ENCODE data around the gene PAFAH1B1. TPM values are rescaled to one million over a fixed set of nuclear protein-coding genes. Genes with fewer than 3 reads are reported as not detected.

PAFAH1B1 gene
- polyA plus RNA-seq, 1 donor (not counting 4 experiments of a cell fraction or from before 2014, with no cell fraction given): 119 TPM

DNA sequence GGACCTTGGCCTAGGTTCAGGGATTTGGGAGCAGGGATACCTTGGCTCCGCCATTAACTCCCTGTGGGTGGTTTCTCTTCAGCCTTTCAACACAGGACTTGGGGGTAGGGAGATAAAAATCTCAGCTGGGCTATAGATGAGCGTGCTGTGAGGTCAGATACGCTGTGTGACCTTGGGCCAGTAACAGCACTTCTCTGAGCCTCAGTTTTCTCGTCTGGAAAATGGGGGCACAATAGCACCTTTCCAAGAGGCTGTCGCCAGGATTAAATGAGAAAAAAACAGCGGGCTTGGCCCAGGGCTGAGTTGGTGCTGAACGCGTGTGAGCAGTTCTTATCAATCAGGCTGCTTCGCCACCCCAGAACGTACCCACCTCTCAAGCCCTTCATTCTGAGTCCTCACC is 138.4 kb downstream of the PAFAH1B1 start:
- TF ChIP-seq EZH2 (IDR thresholded peaks at IDR 0.05; ENCODE audit: low read length): no peak
- TF ChIP-seq, protein P1, sequence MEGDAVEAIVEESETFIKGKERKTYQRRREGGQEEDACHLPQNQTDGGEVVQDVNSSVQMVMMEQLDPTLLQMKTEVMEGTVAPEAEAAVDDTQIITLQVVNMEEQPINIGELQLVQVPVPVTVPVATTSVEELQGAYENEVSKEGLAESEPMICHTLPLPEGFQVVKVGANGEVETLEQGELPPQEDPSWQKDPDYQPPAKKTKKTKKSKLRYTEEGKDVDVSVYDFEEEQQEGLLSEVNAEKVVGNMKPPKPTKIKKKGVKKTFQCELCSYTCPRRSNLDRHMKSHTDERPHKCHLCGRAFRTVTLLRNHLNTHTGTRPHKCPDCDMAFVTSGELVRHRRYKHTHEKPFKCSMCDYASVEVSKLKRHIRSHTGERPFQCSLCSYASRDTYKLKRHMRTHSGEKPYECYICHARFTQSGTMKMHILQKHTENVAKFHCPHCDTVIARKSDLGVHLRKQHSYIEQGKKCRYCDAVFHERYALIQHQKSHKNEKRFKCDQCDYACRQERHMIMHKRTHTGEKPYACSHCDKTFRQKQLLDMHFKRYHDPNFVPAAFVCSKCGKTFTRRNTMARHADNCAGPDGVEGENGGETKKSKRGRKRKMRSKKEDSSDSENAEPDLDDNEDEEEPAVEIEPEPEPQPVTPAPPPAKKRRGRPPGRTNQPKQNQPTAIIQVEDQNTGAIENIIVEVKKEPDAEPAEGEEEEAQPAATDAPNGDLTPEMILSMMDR (optimal IDR thresholded peaks at IDR 0.05 in 1 of 3, IDR thresholded peaks at IDR 0.05 in 1 of 3, conservative IDR thresholded peaks at IDR 0.05 in 1 of 3; ENCODE audit: extremely low read depth in 1 of 3, insufficient read depth in 2 of 3, low read length in 3 of 3): no peak
- Histone ChIP-seq H2AFZ (ENCODE audit: control insufficient read depth, low read length) (no peak overlapping the region), H3K4me2 (ENCODE audit: control insufficient read depth, extremely low read depth, insufficient read depth, low read depth, low read length) (no peak overlapping the region), H3K27ac (ENCODE audit: control insufficient read depth, insufficient read depth, low read length) (no peak overlapping the region), H3K27me3 (ENCODE audit: control insufficient read depth, extremely low read depth, insufficient read depth, low read length) (peaks cover 5% of the 10 kb centered on the region), H4K20me1 (ENCODE audit: control insufficient read depth, extremely low read depth, insufficient read depth, low read length) (no peaks in the 10 kb centered on the region), H3K4me3 (ENCODE audit: control insufficient read depth in 2 of 3, extremely low read depth in 1 of 3, insufficient read depth in 2 of 3, low read depth in 1 of 3, low read length in 3 of 3) (no peak overlapping the region), H3K9me3 (ENCODE audit: control insufficient read depth, low read depth, low read length) (no peaks in the 10 kb centered on the region), H3K9ac (ENCODE audit: control insufficient read depth, extremely low read depth, insufficient read depth, low read length) (no peak overlapping the region), H3K79me2 (ENCODE audit: control insufficient read depth, insufficient read depth, low read length) (no peaks in the 10 kb centered on the region), H3K9me1 (ENCODE audit: control insufficient read depth, extremely low read depth, insufficient read depth, low read length) (no peaks in the 10 kb centered on the region), H3K36me3 (ENCODE audit: control insufficient read depth in 2 of 2, extremely low read depth in 1 of 2, insufficient read depth in 2 of 2, low read length in 2 of 2) (no peaks in the 10 kb centered on the region), H3K4me1 (ENCODE audit: control insufficient read depth, extremely low read depth, insufficient read depth, low read length) (no peaks in the 10 kb centered on the region)
- no peak for FAIRE-seq
- dilution Hi-C loops (cut with MboI; ENCODE audit: extremely low pct_ligation_motif_present, low sequenced_read_pairs): no loop called here
- no peak for DNase-seq (ENCODE audit: low read depth, low spot score)

DNA sequence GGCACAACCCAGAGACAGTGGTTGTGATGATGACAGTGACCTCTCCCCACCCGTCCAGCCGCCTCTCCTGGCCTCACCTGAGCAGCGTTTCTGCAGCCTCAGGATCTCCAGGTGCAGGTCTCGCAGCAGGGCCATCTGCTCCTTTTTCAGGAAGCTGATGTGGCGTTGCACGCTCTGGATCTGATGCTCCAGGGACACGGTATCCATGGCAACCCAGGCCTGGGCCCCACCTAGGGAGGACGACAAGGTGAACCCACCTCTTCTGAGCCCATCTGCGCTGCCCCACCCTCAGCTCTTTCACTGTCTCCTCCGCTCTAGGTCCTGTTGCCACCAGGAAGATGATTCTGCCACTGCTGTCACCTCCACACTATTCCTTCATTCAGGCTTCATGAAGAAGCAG is 141.5 kb downstream of the PAFAH1B1 start:
- Histone ChIP-seq H3K79me2 (ENCODE audit: control insufficient read depth, insufficient read depth, low read length) (no peaks in the 10 kb centered on the region), H3K27ac (ENCODE audit: control insufficient read depth, insufficient read depth, low read length) (no peak overlapping the region), H3K4me3 (ENCODE audit: control insufficient read depth in 2 of 3, extremely low read depth in 1 of 3, insufficient read depth in 2 of 3, low read depth in 1 of 3, low read length in 3 of 3) (no peak overlapping the region), H3K36me3 (ENCODE audit: control insufficient read depth in 2 of 2, extremely low read depth in 1 of 2, insufficient read depth in 2 of 2, low read length in 2 of 2) (no peaks in the 10 kb centered on the region), H3K9me1 (ENCODE audit: control insufficient read depth, extremely low read depth, insufficient read depth, low read length) (no peaks in the 10 kb centered on the region), H2AFZ (ENCODE audit: control insufficient read depth, low read length) (no peak overlapping the region), H3K9me3 (ENCODE audit: control insufficient read depth, low read depth, low read length) (no peaks in the 10 kb centered on the region), H3K4me2 (ENCODE audit: control insufficient read depth, extremely low read depth, insufficient read depth, low read depth, low read length) (no peak overlapping the region), H4K20me1 (ENCODE audit: control insufficient read depth, extremely low read depth, insufficient read depth, low read length) (no peaks in the 10 kb centered on the region), H3K27me3 (ENCODE audit: control insufficient read depth, extremely low read depth, insufficient read depth, low read length) (peaks cover 5% of the 10 kb centered on the region), H3K9ac (ENCODE audit: control insufficient read depth, extremely low read depth, insufficient read depth, low read length) (no peak overlapping the region), H3K4me1 (ENCODE audit: control insufficient read depth, extremely low read depth, insufficient read depth, low read length) (peaks cover 4% of the 10 kb centered on the region)
- dilution Hi-C loops (cut with MboI; ENCODE audit: extremely low pct_ligation_motif_present, low sequenced_read_pairs): no loop called here
- FAIRE-seq: no peak
- TF ChIP-seq, protein P1 (optimal IDR thresholded peaks at IDR 0.05 in 1 of 3, IDR thresholded peaks at IDR 0.05 in 1 of 3, conservative IDR thresholded peaks at IDR 0.05 in 1 of 3; ENCODE audit: extremely low read depth in 1 of 3, insufficient read depth in 2 of 3, low read length in 3 of 3): no peak
- TF ChIP-seq EZH2 (IDR thresholded peaks at IDR 0.05; ENCODE audit: low read length): no peak
- no peak for DNase-seq (ENCODE audit: low read depth, low spot score)

Small RNA genes lying within 50 kb of the gene (small RNA-seq; reads per million reads assigned to genes)
- 0 to 0.33 (median 0.25) reads per million in 3 experiments for gene MIR6776 (ENCODE audit: insufficient read length in 3 of 3, low read depth in 3 of 3, low replicate concordance in 1 of 3)
- gene RN7SL608P (ENCODE audit: insufficient read length in 3 of 3, low read depth in 3 of 3, low replicate concordance in 1 of 3): 0 reads per million in 3 experiments

Other genes starting within 250 kb of the PAFAH1B1 start
- 2.0 to 3.6 TPM (median 2.3 TPM) in 3 replicates for gene MNT, start 192.6 kb upstream of the PAFAH1B1 start, polyA plus RNA-seq
- 13.4 to 17.8 TPM (median 16.6 TPM) in 3 replicates for gene METTL16, start 81.8 kb upstream of the PAFAH1B1 start, polyA plus RNA-seq
- gene CLUH, start 118.1 kb downstream of the PAFAH1B1 start, polyA plus RNA-seq: 24.0 to 50.7 TPM (median 31.4 TPM) in 3 replicates
- 0.01 TPM in 1 of 3 replicates, not detected in the others for gene CCDC92B, start 156.0 kb downstream of the PAFAH1B1 start, polyA plus RNA-seq
- 11.0 to 15.9 TPM (median 13.6 TPM) in 3 replicates for gene RAP1GAP2, start 202.8 kb downstream of the PAFAH1B1 start, polyA plus RNA-seq